PC-9 (cell line): ENCODE measurements around the gene GPR137B. TPM values are rescaled to one million over a fixed set of nuclear protein-coding genes. Genes with fewer than 3 reads are reported as not detected.
"Not testable (repeated sequence)": the region's sequence is repeated elsewhere in the genome, so short reads cannot be mapped to it uniquely, and the experiment has no call there.

Experiments used
- BruUV-seq: library from RNA; stranded (reverse); fragments of 400-500 nt; replicated peaks from 2 replicates; lab custom pipeline; 2021; lab: Mats Ljungman, UMichigan
- CTCF ChIA-PET: fragments of 300-600 bp; sonication (Branson Sonifier 250); formaldehyde crosslinking; loops from one replicate; lab custom pipeline; 2022; ENCODE audit warnings: antibody characterized with exemption; lab: Charles Lee
- POLR2A ChIA-PET: fragments of 300-600 bp; sonication (Branson Sonifier 250); formaldehyde crosslinking; loops from one replicate; lab custom pipeline; 2022; ENCODE audit warnings: antibody characterized with exemption; ENCODE audit not compliant: unreplicated experiment; lab: Charles Lee
- DNase-seq, 2 experiments: peaks; one replicate each; pipeline versions ENCODE4 v3.0.0 to v3.0.0-alpha.2; 2015 to 2022; ENCODE audit warnings: mixed read lengths in 1 of 2
- H2AFZ ChIP-seq: fragments of 200-600 bp; sonication (generic); 2 replicates; pipeline ENCODE4 v1.8.1; 2017; ENCODE audit warnings: antibody characterized with exemption
- H3F3A ChIP-seq: fragments of 200-600 bp; sonication (generic); 2 replicates; pipeline ENCODE4 v1.8.1; 2017; ENCODE audit warnings: antibody characterized with exemption, mild to moderate bottlenecking, low read depth; ENCODE audit not compliant: insufficient read depth
- H3K27ac ChIP-seq: fragments of 200-600 bp; sonication (generic); 2 replicates; pipeline ENCODE4 v1.6.1; 2016; ENCODE audit warnings: mixed run types
- H3K27me3 ChIP-seq: fragments of 200-600 bp; sonication (generic); 2 replicates; pipeline ENCODE4 v1.6.1; 2016; ENCODE audit warnings: low read depth, mixed run types; ENCODE audit not compliant: insufficient read depth
- H3K36me3 ChIP-seq: fragments of 200-600 bp; sonication (generic); 2 replicates; pipeline ENCODE4 v1.6.1; 2016; ENCODE audit warnings: low read depth, mixed run types
- H3K4me1 ChIP-seq: fragments of 200-600 bp; sonication (generic); replicated peaks from 2 replicates; pipeline ENCODE4 v1.6.1; 2016; ENCODE audit warnings: mixed run types; ENCODE audit not compliant: insufficient read depth
- H3K4me2 ChIP-seq: fragments of 200-600 bp; sonication (generic); 2 replicates; pipeline ENCODE4 v1.6.1; 2017; ENCODE audit warnings: mixed run types
- H3K4me3 ChIP-seq: fragments of 200-600 bp; sonication (generic); 2 replicates; pipeline ENCODE4 v1.6.1; 2016; ENCODE audit warnings: mixed run types
- H3K79me2 ChIP-seq: fragments of 200-600 bp; sonication (generic); 2 replicates; pipeline ENCODE4 v1.6.1; 2017; ENCODE audit warnings: low read depth, mixed run types
- H3K9me2 ChIP-seq: fragments of 200-600 bp; sonication (generic); 2 replicates; pipeline ENCODE4 v1.8.1; 2017; ENCODE audit warnings: mild to moderate bottlenecking; ENCODE audit not compliant: insufficient read depth
- H3K9me3 ChIP-seq: fragments of 200-600 bp; sonication (generic); 2 replicates; pipeline ENCODE4 v1.8.1; 2016; ENCODE audit warnings: low read depth; ENCODE audit not compliant: insufficient read depth
- H4K20me1 ChIP-seq: fragments of 200-600 bp; sonication (generic); 2 replicates; pipeline ENCODE4 v1.8.1; 2017; ENCODE audit not compliant: insufficient read depth
- EZH2 ChIP-seq: fragments of 200-600 bp; sonication (generic); IDR thresholded peaks from 2 replicates; pipeline ENCODE4 v1.8.0; 2017; ENCODE audit warnings: antibody characterized with exemption, low read depth
- intact Hi-C: fragments of 100-400 bp; cut with micrococcal nuclease; formaldehyde crosslinking; loops from one replicate; pipeline ENCODE4 v1.10.0; 2022; ENCODE audit not compliant: unreplicated experiment
- total RNA-seq: library from RNA; stranded (reverse); gene quantifications from 2 replicates; pipeline ENCODE4 v1.2.3, GENCODE V29; 2021
- TF ChIP-seq, protein P1 (sequence below): fragments of 200-600 bp; sonication (generic); conservative IDR thresholded peaks from 2 replicates; pipeline ENCODE4 v1.6.1; 2017; ENCODE audit warnings: mixed run types, antibody characterized with exemption, mild to moderate bottlenecking, moderate library complexity

The GPR137B gene
- total RNA-seq, 1 experiment from 2014 or later, result not detected

DNA sequence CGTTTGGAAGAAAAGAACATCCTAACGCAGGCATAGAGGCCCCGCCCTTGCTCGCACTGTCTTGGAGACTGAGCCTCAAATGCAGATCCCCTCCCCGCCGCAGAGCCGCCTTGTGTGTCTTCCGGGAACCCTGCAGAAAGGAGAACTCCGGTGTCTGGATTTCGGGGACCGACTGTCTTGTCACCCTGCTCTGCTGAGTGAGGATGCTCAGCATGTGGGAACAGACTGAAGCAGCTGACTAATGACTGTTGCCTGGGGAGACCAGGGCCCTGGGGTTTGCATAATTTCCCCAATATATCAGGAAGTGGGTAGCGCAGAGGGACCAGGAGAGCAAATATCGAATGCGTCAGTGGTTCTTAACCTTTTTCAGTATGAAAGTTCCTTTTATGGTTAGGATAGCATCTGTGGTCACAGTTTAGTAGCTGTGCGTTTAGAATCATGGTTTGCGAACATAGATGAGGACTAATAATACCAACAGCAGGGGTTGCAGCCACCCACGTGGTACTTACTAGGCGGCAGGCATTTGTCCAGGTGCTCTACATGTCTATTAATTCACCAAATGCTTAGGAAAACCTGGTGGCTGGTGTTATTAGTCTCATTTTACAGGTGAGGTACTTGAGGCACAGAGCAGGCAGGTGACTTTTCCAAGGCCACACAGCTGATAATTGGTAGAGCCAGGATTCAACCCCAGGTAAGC, 14.3 kb downstream of the GPR137B start:
- Histone ChIP-seq H3K4me3 (no peak overlapping the region), H3K4me2 (no peak overlapping the region), H3K4me1 (no peaks in the 10 kb centered on the region), H3K79me2 (no peaks in the 10 kb centered on the region), H3K36me3 (no peaks in the 10 kb centered on the region), H2AFZ (no peak overlapping the region), H3K9me2 (no peaks in the 10 kb centered on the region), H3K27me3 (0 out of 2 replicates have a peak, but pooled peaks cover 3% of the 10 kb centered on the region), H3K27ac (no peak overlapping the region), H4K20me1 (no peaks in the 10 kb centered on the region), H3F3A (no peaks in the 10 kb centered on the region), H3K9me3 (no peaks in the 10 kb centered on the region; the same call in 1 of the 2 replicates)
- TF ChIP-seq EZH2, result no peak
- no TSS peak for BruUV-seq
- POLR2A ChIA-PET, result no interaction called here
- intact Hi-C loops, result no loop called here
- CTCF ChIA-PET, result no interaction called here
- DNase-seq, result no peak

DNA sequence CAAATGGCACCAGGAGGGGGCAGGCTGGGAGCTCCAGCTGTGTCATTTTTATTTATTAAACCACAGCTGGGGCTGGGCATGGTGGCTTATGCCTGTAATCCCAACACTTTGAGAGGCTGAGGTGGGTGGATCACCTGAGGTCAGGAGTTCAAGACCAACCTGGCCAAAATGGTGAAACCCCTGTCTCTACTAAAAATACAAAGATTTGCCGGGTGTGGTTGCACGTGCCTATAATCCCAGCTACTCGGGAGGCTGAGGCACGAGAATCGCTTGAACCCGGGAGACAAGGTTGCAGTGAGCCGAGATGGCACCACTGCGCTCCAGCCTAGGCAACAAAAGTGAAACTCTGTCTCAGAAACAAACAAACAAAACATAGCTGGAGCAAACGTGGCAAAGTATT, 15.7 kb downstream of the GPR137B start:
- H3K4me3 ChIP-seq, H3K4me1 ChIP-seq, H3F3A ChIP-seq, H3K9me3 ChIP-seq, H3K79me2 ChIP-seq, H3K27ac ChIP-seq, intact Hi-C loops, H4K20me1 ChIP-seq, CTCF ChIA-PET, H2AFZ ChIP-seq, H3K36me3 ChIP-seq, BruUV-seq, POLR2A ChIA-PET, H3K27me3 ChIP-seq, H3K4me2 ChIP-seq, DNase-seq, H3K9me2 ChIP-seq: not testable (repeated sequence)

DNA sequence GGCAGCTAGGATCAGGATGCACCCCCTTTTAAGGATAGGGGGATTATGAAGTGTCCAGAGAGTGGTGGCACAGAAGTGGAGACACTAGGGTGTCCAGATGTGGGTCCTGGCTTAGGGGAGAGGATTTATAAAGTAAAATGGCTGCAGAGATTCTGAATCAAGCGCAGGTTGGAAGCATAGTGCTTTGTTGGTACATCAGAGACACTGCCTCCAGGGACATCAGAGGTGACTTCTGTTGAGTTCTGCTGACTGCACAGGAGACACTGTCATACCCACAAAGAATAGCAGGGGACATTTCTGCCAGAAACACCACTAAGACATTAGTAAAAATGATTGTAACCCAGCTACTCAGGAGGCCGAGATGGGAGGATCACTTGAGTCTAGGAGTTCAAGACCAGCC, 16.4 kb downstream of the GPR137B start:
- no peak for DNase-seq
- Histone ChIP-seq H2AFZ (no peak overlapping the region), H3K4me3 (no peak overlapping the region), H4K20me1 (no peaks in the 10 kb centered on the region), H3K9me3 (no peaks in the 10 kb centered on the region; the same call in 1 of the 2 replicates), H3K9me2 (no peaks in the 10 kb centered on the region), H3K36me3 (no peaks in the 10 kb centered on the region), H3F3A (no peaks in the 10 kb centered on the region), H3K4me1 (no peaks in the 10 kb centered on the region), H3K27me3 (no peaks in the 10 kb centered on the region; the same call in 1 of the 2 replicates), H3K79me2 (no peaks in the 10 kb centered on the region), H3K27ac (no peak overlapping the region), H3K4me2 (no peak overlapping the region)
- no TSS peak for BruUV-seq
- ChIA-PET CTCF (no interaction called here), POLR2A (no interaction called here)
- TF ChIP-seq, protein P1, sequence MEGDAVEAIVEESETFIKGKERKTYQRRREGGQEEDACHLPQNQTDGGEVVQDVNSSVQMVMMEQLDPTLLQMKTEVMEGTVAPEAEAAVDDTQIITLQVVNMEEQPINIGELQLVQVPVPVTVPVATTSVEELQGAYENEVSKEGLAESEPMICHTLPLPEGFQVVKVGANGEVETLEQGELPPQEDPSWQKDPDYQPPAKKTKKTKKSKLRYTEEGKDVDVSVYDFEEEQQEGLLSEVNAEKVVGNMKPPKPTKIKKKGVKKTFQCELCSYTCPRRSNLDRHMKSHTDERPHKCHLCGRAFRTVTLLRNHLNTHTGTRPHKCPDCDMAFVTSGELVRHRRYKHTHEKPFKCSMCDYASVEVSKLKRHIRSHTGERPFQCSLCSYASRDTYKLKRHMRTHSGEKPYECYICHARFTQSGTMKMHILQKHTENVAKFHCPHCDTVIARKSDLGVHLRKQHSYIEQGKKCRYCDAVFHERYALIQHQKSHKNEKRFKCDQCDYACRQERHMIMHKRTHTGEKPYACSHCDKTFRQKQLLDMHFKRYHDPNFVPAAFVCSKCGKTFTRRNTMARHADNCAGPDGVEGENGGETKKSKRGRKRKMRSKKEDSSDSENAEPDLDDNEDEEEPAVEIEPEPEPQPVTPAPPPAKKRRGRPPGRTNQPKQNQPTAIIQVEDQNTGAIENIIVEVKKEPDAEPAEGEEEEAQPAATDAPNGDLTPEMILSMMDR, result no peak
- TF ChIP-seq EZH2, result no peak
- intact Hi-C loops, result no loop called here

DNA sequence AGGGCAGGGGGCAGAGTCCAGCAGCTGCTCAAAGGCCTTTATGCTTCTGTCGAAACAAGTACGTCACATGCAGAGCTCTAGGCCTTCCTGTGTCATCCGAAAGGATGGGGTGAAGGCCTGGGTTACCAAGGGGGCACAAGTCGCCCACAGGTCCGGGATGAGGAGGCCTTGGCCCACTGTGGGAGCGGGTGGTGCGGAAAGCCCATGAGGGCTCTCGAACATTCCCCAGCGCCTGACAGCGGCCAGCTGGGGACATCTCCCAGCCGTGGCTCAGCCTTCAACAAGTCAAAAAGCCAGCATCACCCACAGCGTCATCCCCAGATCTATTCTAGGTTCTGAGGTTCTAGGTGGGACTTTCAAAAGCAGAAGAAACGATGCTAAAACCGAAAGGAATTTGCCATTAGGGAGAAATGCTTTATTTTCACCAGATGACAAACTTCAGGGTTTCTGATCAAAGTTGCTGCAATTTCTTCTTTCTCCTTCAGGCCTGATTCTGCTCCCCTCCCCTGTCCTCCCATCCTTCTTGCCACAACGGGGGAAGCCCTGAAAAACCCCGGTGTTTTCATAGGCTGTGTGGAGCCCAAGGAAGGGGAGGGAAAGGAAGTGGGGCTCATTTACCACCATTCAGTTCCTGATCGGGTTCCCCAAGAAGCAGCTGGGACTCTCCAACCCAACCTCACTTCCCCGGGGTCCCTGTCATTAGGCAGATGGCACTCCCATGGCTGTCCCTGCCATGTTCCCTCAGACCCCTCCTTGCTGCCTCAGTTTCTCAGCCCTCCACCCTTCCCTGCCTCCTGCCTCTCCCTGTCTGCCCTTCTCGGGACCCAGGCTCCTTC, 17.6 kb downstream of the GPR137B start:
- H3F3A ChIP-seq, result no peaks in the 10 kb centered on the region
- no peaks in the 10 kb centered on the region for H3K9me2 ChIP-seq
- H3K79me2 ChIP-seq, result no peaks in the 10 kb centered on the region
- no peak overlapping the region for H3K27ac ChIP-seq
- H2AFZ ChIP-seq, result no peak overlapping the region
- H4K20me1 ChIP-seq, result no peaks in the 10 kb centered on the region
- no peak overlapping the region for H3K4me2 ChIP-seq
- H3K36me3 ChIP-seq, result no peaks in the 10 kb centered on the region
- H3K9me3 ChIP-seq, result no peaks in the 10 kb centered on the region; the same call in 1 of the 2 replicates
- DNase-seq, result no peak
- no peak overlapping the region for H3K4me3 ChIP-seq
- H3K4me1 ChIP-seq, result no peaks in the 10 kb centered on the region
- H3K27me3 ChIP-seq, result no peaks in the 10 kb centered on the region; the same call in 1 of the 2 replicates
- ChIA-PET POLR2A (no interaction called here), CTCF (no interaction called here)
- BruUV-seq, result no TSS peak
- TF ChIP-seq, protein P1, result no peak
- TF ChIP-seq EZH2, result no peak
- intact Hi-C loops, result no loop called here
